ENCODE results near the gene SH3PXD2A.
"Not testable (repeated sequence)": the region's sequence is repeated elsewhere in the genome, so short reads cannot be mapped to it uniquely, and the experiment has no call there.

SH3PXD2A gene

DNA sequence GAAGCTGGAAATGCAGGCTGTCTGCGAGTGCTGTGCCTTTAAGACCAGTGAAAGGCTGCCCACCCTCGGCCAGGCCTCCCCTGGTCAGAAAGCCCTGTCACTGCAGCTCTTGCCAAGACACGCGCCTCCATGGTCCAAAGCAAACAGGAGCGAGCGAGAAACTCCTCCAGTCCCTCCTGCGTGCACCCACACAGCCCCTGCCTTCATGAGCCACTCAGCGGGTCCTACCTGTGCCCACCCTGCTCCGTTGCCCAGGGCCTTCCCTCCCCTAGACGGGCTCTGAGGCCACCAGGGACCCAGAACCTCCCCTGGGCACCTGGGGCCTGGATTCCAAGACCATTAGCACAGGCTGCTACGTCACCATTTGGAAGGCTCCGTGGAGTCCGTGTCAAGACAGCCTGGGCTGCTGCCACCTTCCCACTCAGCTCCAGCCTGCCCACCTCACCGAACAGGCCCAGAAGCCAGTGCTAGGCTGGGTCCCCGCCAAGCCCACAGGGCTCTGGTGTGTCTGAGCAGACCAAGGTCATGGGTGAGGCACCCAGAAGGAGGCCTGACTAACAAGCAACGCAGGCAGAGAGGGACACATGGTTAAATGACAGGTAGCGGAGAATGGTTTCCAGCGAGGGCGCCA is 217.3 kb downstream of the SH3PXD2A start:
- DNase-seq = no peak

DNA sequence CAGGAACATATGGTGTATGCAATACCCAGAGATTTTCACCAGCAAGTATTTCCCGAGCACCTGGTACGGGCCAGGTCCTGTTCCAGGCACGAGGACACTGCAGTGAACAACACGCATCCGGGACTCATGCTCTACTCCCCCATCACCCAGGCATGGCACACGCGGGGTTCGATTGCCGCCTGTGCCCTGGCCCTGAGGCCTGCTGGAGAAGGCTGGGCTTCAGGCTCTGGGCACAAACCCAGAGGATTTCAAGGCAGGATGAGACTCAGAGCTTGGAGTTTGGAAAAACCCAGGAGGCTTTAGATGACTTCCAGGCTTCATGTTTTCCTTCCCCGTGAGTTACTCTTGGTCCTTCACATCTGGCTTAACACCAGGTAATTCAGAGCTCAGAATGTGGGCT is 218.4 kb downstream of the SH3PXD2A start:
- DNase-seq = no peak

DNA sequence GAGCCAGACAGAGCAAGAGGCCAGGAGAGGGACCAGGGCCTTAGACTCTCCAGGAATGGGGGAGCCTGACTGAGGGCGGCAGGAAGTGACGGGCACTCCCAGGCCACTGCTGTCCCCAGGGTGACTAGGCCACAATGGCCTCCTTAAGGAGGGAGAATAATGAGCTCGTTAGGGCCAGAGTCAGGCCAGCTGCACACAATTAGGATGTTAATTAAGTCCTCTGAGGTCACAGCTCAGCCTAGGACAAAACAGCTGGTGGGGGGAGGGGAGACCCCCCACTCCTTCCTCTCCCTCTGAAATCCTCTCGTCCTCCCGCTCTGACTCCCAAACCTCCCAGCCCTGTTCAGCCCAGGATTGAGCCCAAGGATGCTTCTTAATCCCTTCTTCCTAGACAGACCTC is 218.9 kb downstream of the SH3PXD2A start:
- DNase-seq = no peak

DNA sequence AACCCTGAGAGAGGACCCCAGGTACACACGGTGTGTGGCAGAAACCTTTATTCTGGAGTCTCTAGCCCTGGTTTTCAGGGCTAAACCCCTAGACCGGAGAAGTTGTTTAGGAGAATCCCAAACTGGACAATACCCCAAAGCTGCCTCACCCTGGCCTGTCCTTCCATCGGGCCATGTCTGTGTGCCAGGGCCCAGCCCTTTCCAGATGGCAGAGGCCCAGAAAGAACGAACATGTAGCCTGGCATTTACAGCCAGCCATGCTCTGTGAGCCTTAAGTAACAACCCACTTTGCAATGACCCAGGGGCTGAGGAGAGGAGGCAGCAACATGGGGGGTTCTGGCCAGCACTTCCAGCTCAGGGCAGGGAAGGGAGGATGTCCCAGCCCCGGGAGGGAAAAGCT is 219.8 kb downstream of the SH3PXD2A start:
- no peak for DNase-seq

DNA sequence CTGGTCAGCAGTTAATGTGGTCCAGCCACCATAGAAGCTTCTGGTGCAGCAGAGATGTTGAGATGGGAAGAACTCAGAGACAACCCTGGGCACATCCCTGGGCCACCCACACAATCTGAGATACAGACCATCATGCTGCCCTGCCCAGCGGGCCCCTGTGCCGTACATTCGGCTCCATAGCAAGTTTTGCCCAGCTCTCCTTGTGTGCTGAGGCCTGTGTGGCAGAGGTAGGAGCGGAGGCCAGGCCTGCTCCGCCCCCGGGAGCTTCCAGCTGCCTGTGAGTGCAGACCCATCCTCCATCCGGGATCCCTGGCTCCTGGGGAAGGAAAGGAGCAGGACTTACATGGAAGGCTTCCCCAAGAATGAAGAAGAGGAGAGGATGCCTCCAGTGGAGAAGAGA is 221.5 kb downstream of the SH3PXD2A start:
- no peak for DNase-seq

DNA sequence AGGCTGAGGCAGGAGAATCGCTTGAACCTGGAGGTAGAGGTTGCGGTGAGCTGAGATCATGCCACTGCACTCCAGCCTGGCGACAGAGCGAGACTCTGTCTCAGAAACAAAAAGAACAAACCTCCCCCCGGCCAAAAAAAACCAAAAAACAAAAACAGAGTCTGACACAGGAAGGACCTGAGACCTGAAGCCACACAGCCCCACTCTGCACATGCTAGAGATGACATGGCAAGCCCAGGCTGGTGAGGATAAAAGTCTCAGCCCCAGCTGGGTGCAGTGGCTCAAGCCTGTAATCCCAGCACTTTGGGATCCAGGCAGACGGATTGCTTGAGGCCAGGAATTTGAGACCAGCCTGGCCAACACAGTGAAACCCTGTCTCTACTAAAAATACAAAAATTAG is 222.5 kb downstream of the SH3PXD2A start:
- DNase-seq = not testable (repeated sequence)

DNA sequence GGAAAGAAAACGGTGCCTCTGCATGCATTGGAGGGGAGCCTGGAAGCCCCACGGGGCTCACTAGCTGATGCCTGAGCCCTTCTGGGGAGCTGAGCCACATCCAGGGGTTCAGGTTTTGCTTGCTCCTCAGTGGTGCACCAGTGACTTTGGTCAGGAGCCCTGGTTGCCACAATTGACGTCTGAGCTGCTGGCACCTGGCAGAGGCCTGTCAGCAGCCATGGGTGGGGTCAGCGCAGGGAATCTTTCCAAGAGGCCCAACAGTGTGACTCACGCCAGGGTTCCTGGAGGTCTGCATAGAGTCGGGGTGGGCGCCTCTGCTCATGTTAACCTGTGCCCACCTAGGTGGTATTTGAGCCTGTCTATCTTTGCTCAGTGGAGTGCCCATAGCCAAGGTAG is 223.1 kb downstream of the SH3PXD2A start:
- no peak for DNase-seq

DNA sequence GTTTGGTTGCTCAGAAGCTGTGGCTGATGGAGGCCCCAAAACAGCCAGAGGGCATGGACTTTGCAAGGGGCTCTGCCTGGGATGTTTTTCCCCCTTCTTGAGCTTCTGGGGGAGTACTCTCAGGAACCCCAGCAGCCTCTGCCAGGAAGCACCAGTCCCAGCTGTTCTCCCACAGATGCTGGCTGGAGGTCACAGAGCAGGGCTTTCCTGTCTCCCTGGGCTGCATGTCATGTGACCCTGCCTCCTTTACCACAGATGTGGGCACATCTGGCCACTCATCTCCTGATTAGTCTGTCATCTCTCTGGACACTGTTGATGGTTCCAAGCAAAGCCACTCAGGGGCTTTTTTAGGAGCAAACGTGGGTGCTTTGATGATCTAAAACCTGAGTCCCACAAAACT is 225.2 kb downstream of the SH3PXD2A start:
- no peak for DNase-seq

DNA sequence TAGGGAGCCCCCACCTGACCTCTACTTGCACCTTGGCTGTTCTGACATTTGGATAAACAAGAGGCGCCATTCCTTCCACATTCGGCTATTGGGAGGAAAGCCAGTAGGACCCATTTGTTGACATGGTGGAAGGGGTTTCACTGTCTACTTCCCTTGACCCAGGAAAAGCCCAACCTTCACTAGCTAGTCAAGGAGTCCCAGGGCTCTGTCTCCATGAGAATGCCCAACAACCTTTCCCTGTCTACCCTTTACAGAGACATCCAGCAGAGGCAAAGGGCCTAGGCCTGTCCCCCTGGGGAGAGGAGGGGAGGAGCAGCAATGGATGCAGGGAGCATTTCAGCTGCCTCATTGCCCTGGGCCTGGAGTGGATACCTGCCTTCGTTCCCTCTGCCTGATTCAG is 225.8 kb downstream of the SH3PXD2A start:
- DNase-seq = no peak

DNA sequence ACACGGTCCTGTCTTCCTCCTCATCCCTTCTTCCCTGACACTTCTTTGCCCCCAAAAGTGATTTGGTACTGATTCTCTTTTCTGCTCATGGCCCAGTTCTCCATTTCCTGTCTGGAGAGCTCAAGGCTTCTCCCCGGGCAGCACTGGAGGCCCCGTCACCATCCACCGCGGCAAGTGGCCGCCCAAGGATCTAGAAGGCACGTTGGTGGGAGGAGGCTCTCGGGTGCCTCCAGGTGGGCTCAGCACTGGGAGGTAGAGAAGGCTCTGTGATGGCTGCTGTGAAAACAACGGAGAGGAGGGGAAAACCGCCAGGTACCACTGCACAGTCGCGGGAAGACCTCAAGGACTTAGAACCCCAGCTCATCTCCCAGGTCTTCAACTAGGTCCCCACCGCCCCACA is 227.5 kb downstream of the SH3PXD2A start:
- DNase-seq = no peak

DNA sequence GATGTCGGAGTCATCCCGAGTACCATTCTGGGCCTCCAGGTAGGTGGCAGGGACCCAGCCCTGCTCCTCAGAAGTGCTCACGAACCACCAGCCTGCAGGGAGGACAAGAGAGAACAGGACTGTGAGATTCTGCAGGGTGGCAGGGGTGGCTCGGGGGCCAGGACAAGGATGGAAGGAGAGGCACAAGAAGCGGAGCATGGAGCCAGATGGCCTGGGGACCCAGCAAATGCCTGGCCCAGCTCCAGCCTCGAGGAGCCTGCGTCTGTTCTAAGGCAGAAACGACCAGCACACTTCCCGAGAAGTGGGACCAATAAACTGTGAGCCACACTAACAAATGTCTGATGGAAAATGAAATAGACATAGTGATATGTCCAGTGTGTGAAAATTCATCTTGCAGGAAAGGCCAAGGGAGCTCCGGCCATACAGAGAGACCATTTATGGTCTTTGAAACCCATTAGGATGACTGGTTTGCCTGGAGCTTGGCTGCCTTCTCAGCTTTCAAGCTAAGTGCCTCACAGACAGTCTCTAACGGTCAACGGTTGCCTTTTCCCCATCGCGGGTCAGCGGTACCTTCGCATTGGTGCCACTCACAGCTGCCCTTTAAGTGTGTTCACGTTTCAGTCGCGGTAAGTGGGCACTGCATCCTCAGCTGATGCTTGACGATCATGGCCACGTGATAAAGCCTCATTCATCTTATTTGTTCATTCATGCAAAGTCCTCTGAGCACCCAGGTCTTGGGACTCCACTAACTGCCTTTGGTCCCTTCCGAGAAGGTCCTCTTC is 228.1 kb downstream of the SH3PXD2A start:
- DNase-seq = no peak

DNA sequence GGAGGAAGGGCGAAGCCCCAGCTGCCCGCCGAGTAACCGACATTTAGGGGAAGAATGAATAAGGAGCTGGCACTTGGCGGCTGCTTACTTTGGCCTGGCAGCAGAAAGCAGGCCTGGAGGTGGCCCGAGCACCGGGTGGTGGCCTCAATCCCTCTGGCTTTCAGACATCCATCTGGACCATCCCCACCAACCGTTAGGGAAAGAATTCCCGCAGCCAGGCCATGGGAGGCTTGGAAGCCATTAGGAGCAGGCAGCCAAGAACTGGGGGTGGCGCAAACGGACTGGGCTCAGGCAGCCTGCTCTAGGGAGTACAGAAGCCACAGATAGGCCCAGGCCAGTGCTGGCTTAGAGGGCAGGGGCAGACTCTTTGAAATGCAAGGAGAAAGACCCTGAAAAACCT is 229.2 kb downstream of the SH3PXD2A start:
- no peak for DNase-seq

DNA sequence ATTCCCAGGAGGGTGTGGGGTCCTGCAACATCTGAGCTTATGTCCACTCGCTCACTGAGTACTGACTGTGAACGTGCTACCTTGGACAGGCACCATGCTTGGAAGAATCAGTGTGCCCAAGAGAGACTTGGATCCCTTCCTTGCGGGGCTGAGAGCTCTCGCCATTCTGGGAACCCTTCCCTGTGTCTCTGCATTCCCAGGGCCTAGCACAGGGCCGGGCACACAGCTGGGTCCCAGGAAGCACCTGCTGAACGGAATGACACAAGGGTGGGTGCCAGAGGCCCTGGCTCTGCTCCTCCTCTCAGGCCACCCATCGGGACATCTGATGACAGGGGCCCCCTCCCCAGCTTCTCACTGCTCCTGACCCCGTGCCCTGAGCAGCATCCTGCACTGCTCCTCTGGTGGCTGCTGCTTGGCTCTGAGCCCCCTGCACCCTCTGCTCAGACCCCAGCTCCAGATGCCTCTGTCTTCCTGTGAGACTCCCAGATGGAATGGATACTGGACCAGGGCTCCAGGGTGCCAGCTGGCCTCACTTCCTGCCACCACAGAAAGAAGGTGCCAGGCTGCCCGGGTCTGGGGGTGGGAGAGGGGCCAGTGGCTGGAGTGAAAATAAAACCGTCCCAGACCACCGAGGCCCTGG is 232.3 kb downstream of the SH3PXD2A start:
- DNase-seq = no peak

DNA sequence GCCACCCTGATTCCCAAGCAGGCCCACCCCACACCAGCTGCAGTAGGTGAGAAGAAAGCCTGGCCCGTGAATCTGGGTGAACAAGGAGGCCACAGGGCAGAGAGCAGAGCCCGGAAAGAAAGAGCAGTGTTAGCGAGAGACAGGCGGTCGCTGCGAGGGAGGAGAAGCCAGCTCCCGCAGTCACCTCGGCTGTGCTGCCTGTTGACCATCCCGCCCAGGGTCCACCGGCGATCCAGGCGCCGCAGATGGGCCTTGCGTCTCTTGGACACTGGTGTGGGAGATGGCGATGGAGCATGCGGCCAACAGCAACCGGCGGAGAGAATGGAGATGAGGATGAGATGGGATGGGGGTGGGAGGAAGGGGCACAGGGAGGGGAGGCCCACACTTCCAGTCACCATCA is 233.1 kb downstream of the SH3PXD2A start:
- no peak for DNase-seq

DNA sequence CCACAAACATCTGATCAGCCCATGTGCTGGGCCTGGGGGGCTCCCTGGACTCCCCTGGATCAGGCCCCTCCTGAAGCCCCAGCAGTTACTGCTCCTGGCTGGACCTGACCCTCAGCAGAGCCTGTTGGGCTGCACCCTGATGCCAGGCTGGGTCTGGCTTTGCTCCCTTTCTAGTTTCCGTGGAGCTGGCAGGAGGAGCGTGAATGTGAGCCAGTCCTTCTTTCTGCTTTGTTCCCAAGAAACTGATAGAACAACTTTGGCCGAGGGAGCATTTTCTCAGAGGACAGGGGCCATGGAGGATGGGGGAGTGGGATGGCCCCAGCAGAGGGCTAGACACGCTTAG is 233.6 kb downstream of the SH3PXD2A start:
- DNase-seq = no peak

DNA sequence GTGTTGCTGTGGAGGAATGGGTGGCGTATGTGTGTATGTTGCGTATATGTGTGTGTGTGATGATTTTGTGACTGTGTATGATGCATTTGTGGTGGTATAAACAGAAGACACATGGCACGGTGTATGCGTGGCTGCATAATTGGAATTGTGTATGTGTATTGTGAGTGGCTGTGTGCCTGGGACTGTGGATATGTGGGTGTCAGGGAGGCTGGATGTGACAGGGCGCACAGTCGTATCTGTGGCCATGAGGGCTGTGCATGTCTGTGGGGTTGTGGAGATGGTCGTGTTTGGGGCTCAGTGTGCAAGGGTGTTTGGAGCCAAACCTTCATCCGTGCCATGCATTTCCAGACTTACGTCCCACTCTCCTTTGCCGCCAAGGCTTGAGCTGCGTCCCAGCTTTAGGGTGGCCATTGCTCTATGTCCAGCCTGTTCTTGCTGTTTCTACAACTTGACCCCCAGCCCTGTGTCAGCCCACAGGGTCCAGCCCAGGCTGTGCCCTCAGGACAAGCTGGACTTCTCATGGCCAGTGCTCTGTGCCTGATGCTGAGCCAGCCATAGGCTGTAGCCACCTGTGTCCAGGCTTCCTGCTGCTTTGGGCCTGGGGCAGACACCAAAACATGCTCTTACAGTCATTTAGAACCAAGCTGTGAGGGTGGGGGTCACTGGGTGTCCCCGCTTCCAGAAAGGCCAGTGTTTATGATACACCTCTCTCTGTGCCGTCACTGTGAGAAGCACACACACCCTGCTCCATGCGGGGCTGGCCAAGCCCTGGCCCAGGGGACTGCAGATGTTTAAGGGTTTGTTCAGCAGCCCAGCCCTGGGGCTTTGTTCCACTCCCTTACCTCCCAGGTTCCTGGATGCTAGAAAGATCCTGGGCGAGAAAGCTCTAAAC is 234.2 kb downstream of the SH3PXD2A start:
- no peak for DNase-seq

DNA sequence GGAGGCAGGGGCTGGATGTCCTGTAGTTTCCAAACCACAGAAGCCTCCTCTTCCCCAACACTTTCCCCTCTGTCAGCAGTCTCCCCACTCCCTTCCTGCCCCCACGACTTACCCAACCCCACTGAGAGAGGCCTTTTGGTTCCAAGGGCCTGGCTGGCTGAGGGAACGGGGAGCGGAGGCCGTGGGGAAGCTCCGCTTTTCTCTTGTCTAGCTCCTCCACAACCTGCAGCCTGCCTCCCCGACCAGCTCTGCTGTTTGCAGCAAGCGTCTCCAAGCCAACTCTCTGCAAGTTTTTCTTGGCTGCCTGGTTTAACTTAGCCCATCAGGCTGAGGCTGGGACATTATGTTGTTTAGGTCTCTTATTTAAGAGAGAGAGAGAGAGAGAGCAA is 235.0 kb downstream of the SH3PXD2A start:
- no peak for DNase-seq

DNA sequence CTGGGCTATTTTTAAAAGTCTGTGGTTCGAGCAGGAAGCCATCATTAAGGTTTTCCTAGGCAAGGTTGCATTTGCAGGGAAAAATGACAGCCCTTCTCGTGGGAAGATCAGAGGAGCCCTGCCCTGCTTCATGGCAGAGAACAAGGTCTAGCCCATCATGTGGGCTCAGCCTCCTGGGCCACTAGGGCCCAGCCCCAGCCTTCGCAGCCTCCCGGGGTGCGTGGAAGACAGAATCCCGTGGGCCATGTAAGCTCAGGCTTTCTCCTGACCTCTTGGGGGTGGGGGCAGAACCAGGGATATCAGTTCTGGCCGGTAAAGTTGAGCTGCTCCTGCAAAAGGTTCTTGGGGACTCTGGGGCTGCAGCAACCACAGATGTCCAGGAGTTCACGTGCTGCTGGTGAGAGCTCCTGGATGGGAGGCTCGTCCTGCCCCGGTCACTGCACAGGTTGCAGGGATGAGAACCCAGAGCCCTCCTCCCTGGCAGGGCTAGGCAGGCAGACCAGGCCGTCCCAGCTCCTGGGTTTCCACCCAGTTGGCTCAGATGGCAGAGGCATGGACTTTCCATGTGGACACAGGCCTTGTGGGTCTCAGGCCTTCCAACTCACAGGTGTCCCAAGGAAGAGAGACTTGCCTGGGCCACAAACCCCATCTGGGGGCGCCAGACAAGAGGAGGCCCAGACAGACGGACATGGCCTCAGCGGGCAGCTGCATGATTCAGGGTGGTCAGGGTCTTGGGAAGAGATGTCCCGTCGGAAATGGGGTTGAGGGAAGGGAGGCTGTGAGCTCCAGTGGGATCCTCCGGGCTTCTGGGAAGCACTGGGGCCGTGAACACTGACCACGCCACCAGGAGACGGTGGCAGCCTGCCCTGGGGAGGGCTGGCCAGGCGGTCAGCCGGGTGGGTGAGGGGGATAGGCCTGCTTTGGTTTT is 235.7 kb downstream of the SH3PXD2A start:
- DNase-seq = no peak

DNA sequence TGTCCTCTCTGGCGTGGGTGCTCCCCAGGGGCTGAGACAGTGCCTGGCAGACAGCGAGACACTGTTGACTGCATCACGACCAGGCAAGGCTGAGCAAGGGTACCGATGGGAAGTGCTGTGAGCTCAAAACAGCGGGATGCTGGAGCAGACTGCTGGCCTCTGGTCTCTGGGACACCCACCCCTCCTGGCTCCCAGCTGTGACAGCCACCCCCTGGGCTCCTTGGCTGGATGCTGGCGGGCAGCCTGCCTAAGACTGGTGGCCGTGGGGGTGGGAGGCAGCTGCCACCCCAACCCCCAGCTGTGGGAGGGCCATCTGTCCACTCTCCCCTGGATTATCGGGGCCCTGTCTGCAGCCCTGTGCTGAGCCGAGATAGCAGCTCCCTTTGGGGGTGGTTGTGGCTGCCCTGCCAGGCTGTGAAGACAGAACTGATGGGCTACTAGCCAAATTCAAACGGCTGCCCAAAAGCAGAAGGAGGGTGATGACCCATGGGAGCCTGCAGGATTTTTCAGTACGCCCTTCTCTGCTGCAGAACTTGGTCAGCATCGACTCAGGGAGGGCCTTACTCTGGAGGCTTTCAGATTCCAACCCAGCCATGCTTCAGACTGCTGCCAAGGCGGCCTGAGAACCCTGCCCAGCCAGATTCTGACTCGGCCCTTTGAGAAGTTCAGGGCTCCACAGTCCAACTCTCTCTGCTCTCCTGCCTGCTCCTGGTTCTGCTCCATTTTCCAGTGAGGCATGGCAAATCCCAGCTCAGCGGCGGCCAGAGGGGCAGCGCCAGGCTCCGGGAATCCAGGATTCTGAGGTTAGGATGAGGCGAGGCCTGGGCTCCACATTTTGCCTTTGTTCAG is 236.6 kb downstream of the SH3PXD2A start:
- DNase-seq = no peak

DNA sequence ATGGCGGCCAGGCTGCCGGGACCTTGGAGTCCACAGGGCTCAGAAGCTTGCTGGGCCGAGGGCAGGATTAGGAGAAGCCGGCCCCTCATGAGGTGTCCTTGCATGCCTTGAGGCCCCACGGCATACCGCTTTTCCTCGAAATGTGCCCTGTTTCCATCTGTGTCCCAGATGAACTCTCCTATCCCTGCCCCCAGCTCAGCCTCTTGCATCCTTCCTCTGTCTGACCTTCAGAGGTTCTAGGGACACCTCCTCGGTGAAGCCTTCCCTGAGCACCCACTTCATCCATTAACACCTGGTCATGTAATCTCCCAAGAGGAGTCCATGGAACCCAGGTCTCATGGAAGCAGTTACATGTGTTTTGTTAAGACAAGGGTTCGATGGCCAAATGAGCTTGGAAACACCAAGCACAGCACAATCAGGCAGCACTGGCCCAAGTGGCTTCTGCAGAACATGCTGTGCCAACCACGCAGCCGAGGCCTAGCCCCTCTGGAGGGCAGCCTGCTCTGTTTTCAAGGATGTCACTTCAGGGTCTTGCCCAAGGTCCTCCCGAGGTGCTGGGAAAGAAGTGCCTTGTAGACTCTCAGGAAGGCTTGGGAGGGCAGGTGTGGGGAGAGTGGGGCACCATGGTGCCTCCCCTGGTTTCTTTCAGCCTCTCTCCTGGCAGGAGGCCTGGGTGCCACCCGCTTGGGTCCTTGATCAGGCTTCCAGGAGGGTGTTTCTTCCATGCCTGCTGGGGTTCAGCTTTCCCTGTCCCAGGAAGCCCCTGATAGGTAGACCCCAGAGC is 237.6 kb downstream of the SH3PXD2A start:
- DNase-seq = no peak

Measured in T1000 (cell line).